H9 (cell line): Measurements from ENCODE around the gene CROCC2. TPM values are rescaled to one million over a fixed set of nuclear protein-coding genes. Genes with fewer than 3 reads are reported as not detected.

Experiments used
- DNase-seq: peaks from one replicate; pipeline ENCODE4 v3.0.0-alpha.2; 2017
- H2AFZ ChIP-seq: one replicate; pipeline ENCODE4 v1.6.1; 2013; ENCODE audit warnings: mild to moderate bottlenecking, low read length, control low read depth, moderate library complexity
- H2AK5ac ChIP-seq: 2 replicates; pipeline ENCODE4 v1.6.1; 2013; ENCODE audit warnings: low read length, control low read depth, mixed read lengths; ENCODE audit not compliant: insufficient read length
- H2BK120ac ChIP-seq: one replicate; pipeline ENCODE4 v1.6.1; 2013; ENCODE audit warnings: low read depth, mild to moderate bottlenecking, low read length, control low read depth, inconsistent platforms; ENCODE audit not compliant: poor library complexity, severe bottlenecking
- H2BK12ac ChIP-seq: 2 replicates; pipeline ENCODE4 v1.6.1; 2013; ENCODE audit warnings: low read length, control low read depth, mixed read lengths, low read depth; ENCODE audit not compliant: insufficient read length
- H2BK15ac ChIP-seq: 2 replicates; pipeline ENCODE4 v1.6.1; 2013; ENCODE audit warnings: low read depth, low read length, control low read depth
- H2BK20ac ChIP-seq: one replicate; pipeline ENCODE4 v1.6.1; 2013; ENCODE audit warnings: low read depth, mild to moderate bottlenecking, low read length, control low read depth, inconsistent platforms; ENCODE audit not compliant: poor library complexity, severe bottlenecking
- H2BK5ac ChIP-seq: 2 replicates; pipeline ENCODE4 v1.6.1; 2013; ENCODE audit warnings: low read length, control low read depth, mixed read lengths; ENCODE audit not compliant: insufficient read length
- H3K14ac ChIP-seq: 2 replicates; pipeline ENCODE4 v1.6.1; 2013; ENCODE audit warnings: low read length, control low read depth; ENCODE audit not compliant: insufficient read depth
- H3K18ac ChIP-seq: 2 replicates; pipeline ENCODE4 v1.6.1; 2013; ENCODE audit warnings: low read depth, mild to moderate bottlenecking, mixed read lengths, low read length, control low read depth; ENCODE audit not compliant: insufficient read length
- H3K23ac ChIP-seq: 2 replicates; pipeline ENCODE4 v1.6.1; 2013; ENCODE audit warnings: low read length, control low read depth, mixed read lengths, low read depth; ENCODE audit not compliant: insufficient read length
- H3K23me2 ChIP-seq: 2 replicates; pipeline ENCODE4 v1.6.1; 2013; ENCODE audit warnings: low read depth, mild to moderate bottlenecking, mixed read lengths, low read length, control low read depth; ENCODE audit not compliant: insufficient read length, poor library complexity, severe bottlenecking
- H3K27ac ChIP-seq: 2 replicates; pipeline ENCODE4 v1.5.1; 2013; ENCODE audit warnings: low read length, control low read depth, mixed read lengths, low read depth; ENCODE audit not compliant: insufficient read length
- H3K27me3 ChIP-seq: 2 replicates; pipeline ENCODE4 v1.6.1; 2013; ENCODE audit warnings: low read length, control low read depth, inconsistent platforms; ENCODE audit not compliant: insufficient read depth
- H3K4ac ChIP-seq: 2 replicates; pipeline ENCODE4 v1.6.1; 2013; ENCODE audit warnings: low read depth, mild to moderate bottlenecking, control low read depth, inconsistent platforms, low read length, moderate library complexity
- H3K4me1 ChIP-seq: 2 replicates; pipeline ENCODE4 v1.6.1; 2013; ENCODE audit warnings: low read length, control low read depth, inconsistent platforms; ENCODE audit not compliant: insufficient read depth
- H3K4me2 ChIP-seq: 2 replicates; pipeline ENCODE4 v1.6.1; 2013; ENCODE audit warnings: low read length, control low read depth, mixed read lengths; ENCODE audit not compliant: insufficient read length, insufficient read depth
- H3K56ac ChIP-seq: 2 replicates; pipeline ENCODE4 v1.6.1; 2013; ENCODE audit warnings: low read depth, mild to moderate bottlenecking, mixed read lengths, low read length, control low read depth; ENCODE audit not compliant: insufficient read length
- H3K79me1 ChIP-seq: 2 replicates; pipeline ENCODE4 v1.6.1; 2013; ENCODE audit warnings: low read depth, mild to moderate bottlenecking, moderate library complexity, low read length, control low read depth, inconsistent platforms; ENCODE audit not compliant: insufficient read depth, poor library complexity, severe bottlenecking
- H3K79me2 ChIP-seq: 2 replicates; pipeline ENCODE4 v1.6.1; 2013; ENCODE audit warnings: low read length, control low read depth, inconsistent platforms; ENCODE audit not compliant: insufficient read depth
- H3K9ac ChIP-seq: 2 replicates; pipeline ENCODE4 v1.6.1; 2013; ENCODE audit warnings: low read length, control low read depth, mixed read lengths; ENCODE audit not compliant: insufficient read length; ENCODE audit errors: extremely low read depth
- H3K9me3 ChIP-seq: one replicate; pipeline ENCODE4 v1.6.1; 2013; ENCODE audit warnings: low read depth, low read length, inconsistent platforms; ENCODE audit not compliant: control insufficient read depth
- H3T11ph ChIP-seq: one replicate; pipeline ENCODE4 v1.6.1; 2013; ENCODE audit warnings: mild to moderate bottlenecking, low read length, control low read depth, inconsistent platforms
- H4K20me1 ChIP-seq: one replicate; pipeline ENCODE4 v1.6.1; 2013; ENCODE audit not compliant: control insufficient read depth, insufficient read length, insufficient read depth
- H4K5ac ChIP-seq: 2 replicates; pipeline ENCODE4 v1.6.1; 2013; ENCODE audit warnings: low read depth, mild to moderate bottlenecking, mixed read lengths, low read length, control low read depth; ENCODE audit not compliant: insufficient read length
- H4K8ac ChIP-seq: replicated peaks from 2 replicates; pipeline ENCODE4 v1.6.1; 2013; ENCODE audit warnings: low read length, control low read depth, mixed read lengths, low read depth; ENCODE audit not compliant: insufficient read length
- H4K91ac ChIP-seq: 2 replicates; pipeline ENCODE4 v1.6.1; 2013; ENCODE audit warnings: low read depth, mild to moderate bottlenecking, moderate library complexity, mixed read lengths, low read length, control low read depth; ENCODE audit not compliant: insufficient read length
- H3K27ac Mint-ChIP-seq, 3 experiments: 2 replicates in 2 of 3; 3 replicates in 1 of 3; pipeline ENCODE4 v1.8.0; 2020 to 2021; ENCODE audit warnings: mixed read lengths in 3 of 3, mild to moderate bottlenecking in 1 of 3, moderate library complexity in 1 of 3
- H3K27me3 Mint-ChIP-seq: 2 replicates; pipeline ENCODE4 v1.8.0; 2021; ENCODE audit warnings: low read depth, mild to moderate bottlenecking, moderate library complexity, mixed read lengths
- H3K36me3 Mint-ChIP-seq, 3 experiments: 2 replicates in 2 of 3; 3 replicates in 1 of 3; pipeline ENCODE4 v1.8.0; 2020 to 2021; ENCODE audit warnings: low read depth in 3 of 3, mixed read lengths in 3 of 3; ENCODE audit not compliant: insufficient read depth in 1 of 3
- H3K4me1 Mint-ChIP-seq, 2 experiments: 2 replicates each; pipeline ENCODE4 v1.8.0; 2020; ENCODE audit warnings: mixed read lengths in 2 of 2
- H3K4me3 Mint-ChIP-seq, 2 experiments: 2 replicates in 1 of 2; 3 replicates in 1 of 2; pipeline ENCODE4 v1.8.0; 2020 to 2021; ENCODE audit warnings: mild to moderate bottlenecking in 2 of 2, mixed read lengths in 2 of 2, moderate library complexity in 1 of 2
- H3K9me3 Mint-ChIP-seq, 2 experiments: 2 replicates in 1 of 2; 3 replicates in 1 of 2; pipeline ENCODE4 v1.8.0; 2020; ENCODE audit warnings: mild to moderate bottlenecking in 2 of 2, mixed read lengths in 2 of 2, moderate library complexity in 1 of 2
- CTCF ChIP-seq: fragments of 200-600 bp; sonication (generic); conservative IDR thresholded peaks from 3 replicates; pipeline ENCODE4 v1.8.0; 2021; ENCODE audit warnings: antibody characterized with exemption, mild to moderate bottlenecking
- WGBS: extraction: QIAGEN DNeasy Blood & Tissue Kit; methylation state at CpG from one replicate; pipeline ENCODE4 v1.1.7; 2013; ENCODE audit warnings: missing lambda C conversion rate, low lambda C conversion rate, mixed read lengths; ENCODE audit not compliant: insufficient read length; ENCODE audit errors: extremely low coverage; 5-methylcytosine and 5-hydroxymethylcytosine counted together
- total RNA-seq: library from RNA; stranded (reverse); gene quantifications from 2 replicates; pipeline ENCODE4 v1.2.1, GENCODE V29; 2021

CROCC2 gene
- total RNA-seq, 1 experiment from 2014 or later: not detected

- no peaks in the 10 kb centered on the region; the same call in 1 of the 2 replicates for H3K27me3 Mint-ChIP-seq
- no peak overlapping the region for H3K56ac ChIP-seq
- no peak overlapping the region for H3K4me3 Mint-ChIP-seq
- H3K36me3 Mint-ChIP-seq: no peaks in the 10 kb centered on the region
- DNase-seq: peak; percentile 24
- H4K20me1 ChIP-seq: no peaks in the 10 kb centered on the region
- H3K4me1 Mint-ChIP-seq: peaks cover 4 to 8% of the 10 kb centered on the region in 2 experiments
- no peak overlapping the region for H2BK12ac ChIP-seq
- no peak overlapping the region for H3K4me2 ChIP-seq
- H2AK5ac ChIP-seq: no peak overlapping the region
- H3K27me3 ChIP-seq: no peaks in the 10 kb centered on the region
- H2BK15ac ChIP-seq: no peak overlapping the region
- no peaks in the 10 kb centered on the region for H3K23me2 ChIP-seq
- no peaks in the 10 kb centered on the region; the same call in 1 of the 2 replicates for H3K4me1 ChIP-seq
- H3K79me1 ChIP-seq: no peaks in the 10 kb centered on the region
- no peak overlapping the region for H3K27ac ChIP-seq
- no peak overlapping the region for H4K5ac ChIP-seq
- no peak overlapping the region for H3K23ac ChIP-seq
- H3K9me3 Mint-ChIP-seq: no peaks in the 10 kb centered on the region
- no peak overlapping the region for H3K18ac ChIP-seq
- TF ChIP-seq CTCF: no peak
- H3K9me3 ChIP-seq: no peaks in the 10 kb centered on the region
- no peak overlapping the region for H4K91ac ChIP-seq
- H2BK120ac ChIP-seq: no peak overlapping the region
- no CpG with 5 or more reads among the region's 14 CpGs for WGBS
- H2BK5ac ChIP-seq: no peak overlapping the region
- H3K27ac Mint-ChIP-seq: no peak overlapping the region; a peak in 2 of 7 replicates
- no peak overlapping the region for H4K8ac ChIP-seq
- H2BK20ac ChIP-seq: no peak overlapping the region
- no peak overlapping the region for H3K14ac ChIP-seq
- H2AFZ ChIP-seq: no peak overlapping the region
- no peak overlapping the region for H3K9ac ChIP-seq
- H3T11ph ChIP-seq: no peak overlapping the region
- H3K4ac ChIP-seq: no peak overlapping the region
- no peaks in the 10 kb centered on the region for H3K79me2 ChIP-seq
Observed at GRCh38 chr2:240959941-240960308, 53.8 kb downstream of the CROCC2 start.
